ENCODE results near the gene ANGPT4. TPM values are rescaled to one million over a fixed set of nuclear protein-coding genes. Genes with fewer than 3 reads are reported as not detected.

ANGPT4 gene
- total and polyA plus RNA-seq, 2 of the 13 experiments (the other 11 are each of a cell fraction or from before 2014, with no cell fraction given), result not detected

GRCh38 chr20:956330-956951 lies 40.3 kb upstream of the ANGPT4 start (continued):
- peak; percentile 69; the same call in 1 of the 2 replicates for TF ChIP-seq ZBTB26 (CRISPR knock-in tag; IDR thresholded peaks at IDR 0.05; ENCODE audit: borderline replicate concordance)
- TF ChIP-seq ZNF234 (CRISPR knock-in tag; conservative IDR thresholded peaks at IDR 0.05), result no peak
- TF ChIP-seq, protein P1, sequence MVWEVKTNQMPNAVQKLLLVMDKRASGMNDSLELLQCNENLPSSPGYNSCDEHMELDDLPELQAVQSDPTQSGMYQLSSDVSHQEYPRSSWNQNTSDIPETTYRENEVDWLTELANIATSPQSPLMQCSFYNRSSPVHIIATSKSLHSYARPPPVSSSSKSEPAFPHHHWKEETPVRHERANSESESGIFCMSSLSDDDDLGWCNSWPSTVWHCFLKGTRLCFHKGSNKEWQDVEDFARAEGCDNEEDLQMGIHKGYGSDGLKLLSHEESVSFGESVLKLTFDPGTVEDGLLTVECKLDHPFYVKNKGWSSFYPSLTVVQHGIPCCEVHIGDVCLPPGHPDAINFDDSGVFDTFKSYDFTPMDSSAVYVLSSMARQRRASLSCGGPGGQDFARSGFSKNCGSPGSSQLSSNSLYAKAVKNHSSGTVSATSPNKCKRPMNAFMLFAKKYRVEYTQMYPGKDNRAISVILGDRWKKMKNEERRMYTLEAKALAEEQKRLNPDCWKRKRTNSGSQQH (CRISPR knock-in tag; IDR thresholded peaks at IDR 0.05; ENCODE audit: low read depth), result no peak
- no peak for TF ChIP-seq ZNF75D (CRISPR knock-in tag; IDR thresholded peaks at IDR 0.05; ENCODE audit: borderline replicate concordance)
- TF ChIP-seq STAT5B (CRISPR knock-in tag; IDR thresholded peaks at IDR 0.05), result no peak
- TF ChIP-seq, protein P2, sequence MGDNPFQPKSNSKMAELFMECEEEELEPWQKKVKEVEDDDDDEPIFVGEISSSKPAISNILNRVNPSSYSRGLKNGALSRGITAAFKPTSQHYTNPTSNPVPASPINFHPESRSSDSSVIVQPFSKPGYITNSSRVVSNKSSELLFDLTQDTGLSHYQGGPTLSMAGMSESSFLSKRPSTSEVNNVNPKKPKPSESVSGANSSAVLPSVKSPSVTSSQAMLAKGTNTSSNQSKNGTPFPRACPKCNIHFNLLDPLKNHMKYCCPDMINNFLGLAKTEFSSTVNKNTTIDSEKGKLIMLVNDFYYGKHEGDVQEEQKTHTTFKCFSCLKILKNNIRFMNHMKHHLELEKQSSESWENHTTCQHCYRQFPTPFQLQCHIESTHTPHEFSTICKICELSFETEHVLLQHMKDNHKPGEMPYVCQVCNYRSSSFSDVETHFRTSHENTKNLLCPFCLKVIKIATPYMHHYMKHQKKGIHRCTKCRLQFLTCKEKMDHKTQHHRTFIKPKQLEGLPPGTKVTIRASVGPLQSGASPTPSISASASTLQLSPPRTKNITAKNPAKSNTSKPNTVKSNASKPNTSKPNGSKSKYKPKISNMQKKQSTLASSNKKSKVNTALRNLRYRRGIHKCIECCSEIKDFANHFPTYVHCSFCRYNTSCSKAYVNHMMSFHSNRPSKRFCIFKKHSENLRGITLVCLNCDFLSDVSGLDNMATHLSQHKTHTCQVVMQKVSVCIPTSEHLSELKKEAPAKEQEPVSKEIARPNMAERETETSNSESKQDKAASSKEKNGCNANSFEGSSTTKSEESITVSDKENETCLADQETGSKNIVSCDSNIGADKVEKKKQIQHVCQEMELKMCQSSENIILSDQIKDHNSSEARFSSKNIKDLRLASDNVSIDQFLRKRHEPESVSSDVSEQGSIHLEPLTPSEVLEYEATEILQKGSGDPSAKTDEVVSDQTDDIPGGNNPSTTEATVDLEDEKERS (CRISPR knock-in tag; IDR thresholded peaks at IDR 0.05), result no peak
- TF ChIP-seq MEF2D (CRISPR knock-in tag; IDR thresholded peaks at IDR 0.05), result peak; percentile 35; the same call in 1 of the 2 replicates
- no peak for TF ChIP-seq RFX1 (IDR thresholded peaks at IDR 0.05)
- no peak for TF ChIP-seq ZNF770 (CRISPR knock-in tag; IDR thresholded peaks at IDR 0.05)
- TF ChIP-seq NFIC (IDR thresholded peaks at IDR 0.05; ENCODE audit: low read length), result no peak
- TF ChIP-seq CSRNP2 (CRISPR knock-in tag; conservative IDR thresholded peaks at IDR 0.05; ENCODE audit: low read depth), result peak; percentile 67; the same call in 1 of the 2 replicates
- no peak; the same call in 1 of the 2 replicates for TF ChIP-seq ZSCAN31 (CRISPR knock-in tag; IDR thresholded peaks at IDR 0.05; ENCODE audit: low read depth)
- peak; percentile 28; the same call in 1 of the 2 replicates for TF ChIP-seq TFDP1 (CRISPR knock-in tag; IDR thresholded peaks at IDR 0.05; ENCODE audit: borderline replicate concordance)
- TF ChIP-seq, protein P3, sequence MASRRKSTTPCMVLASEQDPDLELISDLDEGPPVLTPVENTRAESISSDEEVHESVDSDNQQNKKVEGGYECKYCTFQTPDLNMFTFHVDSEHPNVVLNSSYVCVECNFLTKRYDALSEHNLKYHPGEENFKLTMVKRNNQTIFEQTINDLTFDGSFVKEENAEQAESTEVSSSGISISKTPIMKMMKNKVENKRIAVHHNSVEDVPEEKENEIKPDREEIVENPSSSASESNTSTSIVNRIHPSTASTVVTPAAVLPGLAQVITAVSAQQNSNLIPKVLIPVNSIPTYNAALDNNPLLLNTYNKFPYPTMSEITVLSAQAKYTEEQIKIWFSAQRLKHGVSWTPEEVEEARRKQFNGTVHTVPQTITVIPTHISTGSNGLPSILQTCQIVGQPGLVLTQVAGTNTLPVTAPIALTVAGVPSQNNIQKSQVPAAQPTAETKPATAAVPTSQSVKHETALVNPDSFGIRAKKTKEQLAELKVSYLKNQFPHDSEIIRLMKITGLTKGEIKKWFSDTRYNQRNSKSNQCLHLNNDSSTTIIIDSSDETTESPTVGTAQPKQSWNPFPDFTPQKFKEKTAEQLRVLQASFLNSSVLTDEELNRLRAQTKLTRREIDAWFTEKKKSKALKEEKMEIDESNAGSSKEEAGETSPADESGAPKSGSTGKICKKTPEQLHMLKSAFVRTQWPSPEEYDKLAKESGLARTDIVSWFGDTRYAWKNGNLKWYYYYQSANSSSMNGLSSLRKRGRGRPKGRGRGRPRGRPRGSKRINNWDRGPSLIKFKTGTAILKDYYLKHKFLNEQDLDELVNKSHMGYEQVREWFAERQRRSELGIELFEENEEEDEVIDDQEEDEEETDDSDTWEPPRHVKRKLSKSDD (CRISPR knock-in tag; IDR thresholded peaks at IDR 0.05; ENCODE audit: low read depth), result no peak
- peak; percentile 57; the same call in 1 of the 2 replicates for TF ChIP-seq NFKBIZ (CRISPR knock-in tag; IDR thresholded peaks at IDR 0.05)
